ENCODE measurements around the gene GMPR.

The GMPR gene

GRCh38 chr6:16252686-16253299, 14.4 kb downstream of the GMPR start:
- no peak overlapping the region for H3K56ac ChIP-seq (ENCODE audit: low read length)
- H2BK15ac ChIP-seq (replicated peaks; ENCODE audit: low read depth): no peak overlapping the region
- H3K9ac ChIP-seq (ENCODE audit: low read length): no peak overlapping the region
- H3K79me1 ChIP-seq (ENCODE audit: low read length): no peaks in the 10 kb centered on the region
- H4K5ac ChIP-seq (ENCODE audit: low read length): no peak overlapping the region
- H3K23ac ChIP-seq (ENCODE audit: low read length): no peak overlapping the region
- no peak overlapping the region for H3K4ac ChIP-seq (ENCODE audit: low read depth, low read length)
- H2BK120ac ChIP-seq (ENCODE audit: low read depth, low read length): no peak overlapping the region
- H2AK5ac ChIP-seq (ENCODE audit: low read length): no peak overlapping the region
- no peak for DNase-seq
- no peak overlapping the region for H4K8ac ChIP-seq (ENCODE audit: low read depth, low read length)
- no peak overlapping the region for H2BK5ac ChIP-seq (ENCODE audit: low read length)
- no peaks in the 10 kb centered on the region for H3K79me2 ChIP-seq (ENCODE audit: control insufficient read depth, insufficient read depth, low read length)
- H3K36me3 ChIP-seq (ENCODE audit: control insufficient read depth, insufficient read depth, low read length): no peaks in the 10 kb centered on the region
- WGBS (ENCODE audit: extremely low coverage, insufficient coverage, low lambda C conversion rate): no CpG with 5 or more reads among the region's 2 CpGs
- peaks cover 2% of the 10 kb centered on the region for H3K4me1 ChIP-seq (ENCODE audit: control insufficient read depth, low read depth, low read length)
- no peak overlapping the region for H3K4me3 ChIP-seq (ENCODE audit: low read length)
- no peak overlapping the region for H3K27ac ChIP-seq (ENCODE audit: low read depth, low read length)
- no peak overlapping the region for H3K4me2 ChIP-seq (ENCODE audit: low read length)
- H3K18ac ChIP-seq (ENCODE audit: low read length): no peak overlapping the region
- H3K27me3 ChIP-seq (ENCODE audit: insufficient read depth, low read length, poor library complexity): no peaks in the 10 kb centered on the region

DNA sequence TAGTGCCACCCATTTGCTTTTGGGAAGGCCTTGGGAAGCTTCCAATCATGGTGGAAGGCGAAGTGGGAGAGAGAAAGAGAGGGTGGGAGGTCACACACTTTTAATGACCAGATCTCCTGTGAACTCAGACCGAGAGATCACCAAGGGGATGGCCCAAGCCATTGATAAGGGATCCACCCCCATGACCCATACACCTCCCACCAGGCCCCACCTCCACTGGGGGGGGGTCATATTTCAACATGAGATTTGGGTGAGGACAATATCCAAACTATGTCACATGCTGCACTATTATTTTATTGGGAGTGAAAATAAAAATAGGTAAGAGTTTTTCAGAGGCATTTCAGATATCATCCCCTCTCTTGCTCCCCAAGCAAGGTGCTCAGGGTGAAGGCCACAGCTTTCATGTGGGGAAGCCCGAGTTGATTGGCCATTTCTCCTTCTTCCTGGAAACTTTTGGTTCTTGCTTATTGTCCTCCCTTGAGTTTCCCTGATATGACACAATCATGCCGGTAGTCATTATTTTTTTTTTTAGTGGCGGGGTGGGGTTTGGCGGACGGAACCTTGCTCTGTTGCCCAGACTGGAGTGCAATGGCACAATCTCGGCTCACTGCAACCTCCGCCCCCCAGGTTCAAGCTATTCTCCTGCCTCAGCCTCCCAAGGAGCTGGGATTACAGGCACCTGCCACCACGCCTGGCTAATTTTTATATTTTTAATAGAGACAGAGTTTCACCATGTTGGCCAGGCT, 15.2 kb downstream of the GMPR start:
- H3K79me1 ChIP-seq (ENCODE audit: low read length): no peaks in the 10 kb centered on the region
- no peak overlapping the region for H3K9ac ChIP-seq (ENCODE audit: low read length)
- H2AK5ac ChIP-seq (ENCODE audit: low read length): no peak overlapping the region
- peaks cover 4% of the 10 kb centered on the region for H3K4me1 ChIP-seq (ENCODE audit: control insufficient read depth, low read depth, low read length)
- H3K27me3 ChIP-seq (ENCODE audit: insufficient read depth, low read length, poor library complexity): no peaks in the 10 kb centered on the region
- no peak overlapping the region for H2BK5ac ChIP-seq (ENCODE audit: low read length)
- no peak overlapping the region for H3K4me3 ChIP-seq (ENCODE audit: low read length)
- peak overlapping the region; percentile 83 for H2BK120ac ChIP-seq (ENCODE audit: low read depth, low read length)
- no peak overlapping the region for H3K56ac ChIP-seq (ENCODE audit: low read length)
- H2BK15ac ChIP-seq (replicated peaks; ENCODE audit: low read depth): no peak overlapping the region
- no peak for DNase-seq
- H4K5ac ChIP-seq (ENCODE audit: low read length): no peak overlapping the region
- WGBS (ENCODE audit: extremely low coverage, insufficient coverage, low lambda C conversion rate): no CpG with 5 or more reads among the region's 10 CpGs
- no peak overlapping the region for H3K18ac ChIP-seq (ENCODE audit: low read length)
- H3K36me3 ChIP-seq (ENCODE audit: control insufficient read depth, insufficient read depth, low read length): no peaks in the 10 kb centered on the region
- H3K23ac ChIP-seq (ENCODE audit: low read length): no peak overlapping the region
- no peak overlapping the region for H3K27ac ChIP-seq (ENCODE audit: low read depth, low read length)
- H3K79me2 ChIP-seq (ENCODE audit: control insufficient read depth, insufficient read depth, low read length): no peaks in the 10 kb centered on the region
- H3K4ac ChIP-seq (ENCODE audit: low read depth, low read length): no peak overlapping the region
- H3K4me2 ChIP-seq (ENCODE audit: low read length): no peak overlapping the region
- H4K8ac ChIP-seq (ENCODE audit: low read depth, low read length): no peak overlapping the region

GRCh38 chr6:16254535-16254934, 16.1 kb downstream of the GMPR start:
- no peak overlapping the region for H3K9ac ChIP-seq (ENCODE audit: low read length)
- H2BK120ac ChIP-seq (ENCODE audit: low read depth, low read length): no peak overlapping the region
- H2BK5ac ChIP-seq (ENCODE audit: low read length): no peak overlapping the region
- H3K23ac ChIP-seq (ENCODE audit: low read length): no peak overlapping the region
- no peak overlapping the region for H4K8ac ChIP-seq (ENCODE audit: low read depth, low read length)
- no peak overlapping the region for H2AK5ac ChIP-seq (ENCODE audit: low read length)
- H3K4me1 ChIP-seq (ENCODE audit: control insufficient read depth, low read depth, low read length): peaks cover 6% of the 10 kb centered on the region
- no peak overlapping the region for H3K4me3 ChIP-seq (ENCODE audit: low read length)
- H3K4ac ChIP-seq (ENCODE audit: low read depth, low read length): no peak overlapping the region
- H3K18ac ChIP-seq (ENCODE audit: low read length): no peak overlapping the region
- no CpG with 5 or more reads among the region's 9 CpGs for WGBS (ENCODE audit: extremely low coverage, insufficient coverage, low lambda C conversion rate)
- H3K27ac ChIP-seq (ENCODE audit: low read depth, low read length): no peak overlapping the region
- DNase-seq: no peak
- no peaks in the 10 kb centered on the region for H3K27me3 ChIP-seq (ENCODE audit: insufficient read depth, low read length, poor library complexity)
- no peaks in the 10 kb centered on the region for H3K36me3 ChIP-seq (ENCODE audit: control insufficient read depth, insufficient read depth, low read length)
- no peaks in the 10 kb centered on the region for H3K79me1 ChIP-seq (ENCODE audit: low read length)
- no peak overlapping the region for H3K4me2 ChIP-seq (ENCODE audit: low read length)
- no peak overlapping the region for H4K5ac ChIP-seq (ENCODE audit: low read length)
- no peak overlapping the region for H3K56ac ChIP-seq (ENCODE audit: low read length)
- no peak overlapping the region for H2BK15ac ChIP-seq (replicated peaks; ENCODE audit: low read depth)
- H3K79me2 ChIP-seq (ENCODE audit: control insufficient read depth, insufficient read depth, low read length): no peaks in the 10 kb centered on the region

GRCh38 chr6:16256781-16257180, 18.4 kb downstream of the GMPR start:
- DNase-seq: no peak
- peak overlapping the region; percentile 14 for H4K8ac ChIP-seq (ENCODE audit: low read depth, low read length)
- H2BK5ac ChIP-seq (ENCODE audit: low read length): no peak overlapping the region
- H3K4me1 ChIP-seq (ENCODE audit: control insufficient read depth, low read depth, low read length): peaks cover 6% of the 10 kb centered on the region
- H3K27ac ChIP-seq (ENCODE audit: low read depth, low read length): no peak overlapping the region
- peak overlapping the region; percentile 83 for H3K18ac ChIP-seq (ENCODE audit: low read length)
- no peak overlapping the region for H3K23ac ChIP-seq (ENCODE audit: low read length)
- WGBS (ENCODE audit: extremely low coverage, insufficient coverage, low lambda C conversion rate): no CpG with 5 or more reads among the region's 2 CpGs
- H2AK5ac ChIP-seq (ENCODE audit: low read length): peak overlapping the region; percentile 31
- H3K36me3 ChIP-seq (ENCODE audit: control insufficient read depth, insufficient read depth, low read length): no peaks in the 10 kb centered on the region
- no peaks in the 10 kb centered on the region for H3K79me2 ChIP-seq (ENCODE audit: control insufficient read depth, insufficient read depth, low read length)
- no peak overlapping the region for H3K56ac ChIP-seq (ENCODE audit: low read length)
- H2BK120ac ChIP-seq (ENCODE audit: low read depth, low read length): peak overlapping the region; percentile 8
- no peaks in the 10 kb centered on the region for H3K27me3 ChIP-seq (ENCODE audit: insufficient read depth, low read length, poor library complexity)
- H4K5ac ChIP-seq (ENCODE audit: low read length): no peak overlapping the region
- peak overlapping the region; percentile 8 for H2BK15ac ChIP-seq (replicated peaks; ENCODE audit: low read depth)
- no peak overlapping the region for H3K4me3 ChIP-seq (ENCODE audit: low read length)
- no peaks in the 10 kb centered on the region for H3K79me1 ChIP-seq (ENCODE audit: low read length)
- H3K9ac ChIP-seq (ENCODE audit: low read length): no peak overlapping the region
- H3K4ac ChIP-seq (ENCODE audit: low read depth, low read length): peak overlapping the region; percentile 36
- no peak overlapping the region for H3K4me2 ChIP-seq (ENCODE audit: low read length)

DNA sequence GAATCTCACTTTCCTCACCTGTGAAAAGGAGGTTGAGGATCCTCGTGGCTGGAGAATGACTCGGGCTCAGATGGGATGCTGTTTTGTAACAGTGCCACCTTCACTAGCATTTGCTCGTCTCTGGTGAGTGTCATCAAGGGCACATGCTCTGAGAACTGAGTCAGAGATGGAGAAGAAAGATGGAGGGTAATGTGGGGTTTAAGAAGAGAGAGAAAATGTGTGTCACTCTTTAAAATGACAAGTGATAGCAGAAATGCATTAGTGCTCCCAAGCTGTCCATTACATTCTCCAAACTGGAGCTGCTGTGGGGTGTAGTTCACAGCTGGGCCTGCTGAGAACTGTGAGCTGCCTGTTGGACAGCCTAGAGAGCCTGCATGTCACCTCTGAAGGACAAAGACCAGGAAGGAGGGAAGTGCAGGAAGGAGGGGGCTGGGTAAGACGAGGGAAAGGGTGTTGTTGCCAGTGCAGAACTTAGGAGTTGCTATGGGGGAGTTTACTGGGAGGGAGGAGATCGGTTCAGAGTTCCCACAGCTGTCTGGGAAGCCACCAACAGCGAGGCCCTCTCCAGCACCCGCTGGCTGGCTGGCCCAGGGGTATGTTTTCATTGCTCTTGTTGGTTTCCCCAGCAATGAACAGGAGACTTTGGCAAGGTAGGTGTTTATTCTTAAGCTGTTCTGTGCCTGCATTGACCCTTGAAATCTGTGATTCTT, 19.8 kb downstream of the GMPR start:
- H4K8ac ChIP-seq (ENCODE audit: low read depth, low read length): no peak overlapping the region
- no peak overlapping the region for H2BK15ac ChIP-seq (replicated peaks; ENCODE audit: low read depth)
- H4K5ac ChIP-seq (ENCODE audit: low read length): no peak overlapping the region
- peak overlapping the region; percentile 79 for H3K27ac ChIP-seq (ENCODE audit: low read depth, low read length)
- DNase-seq: peak; percentile 88
- H3K4ac ChIP-seq (ENCODE audit: low read depth, low read length): no peak overlapping the region
- peak overlapping the region; percentile 82 for H2BK120ac ChIP-seq (ENCODE audit: low read depth, low read length)
- peaks cover 4% of the 10 kb centered on the region for H3K4me1 ChIP-seq (ENCODE audit: control insufficient read depth, low read depth, low read length)
- peak overlapping the region; percentile 66 for H3K18ac ChIP-seq (ENCODE audit: low read length)
- H2AK5ac ChIP-seq (ENCODE audit: low read length): no peak overlapping the region
- no peaks in the 10 kb centered on the region for H3K36me3 ChIP-seq (ENCODE audit: control insufficient read depth, insufficient read depth, low read length)
- no peak overlapping the region for H3K4me2 ChIP-seq (ENCODE audit: low read length)
- peak overlapping the region; percentile 31 for H3K9ac ChIP-seq (ENCODE audit: low read length)
- no peaks in the 10 kb centered on the region for H3K27me3 ChIP-seq (ENCODE audit: insufficient read depth, low read length, poor library complexity)
- no peak overlapping the region for H3K23ac ChIP-seq (ENCODE audit: low read length)
- WGBS (ENCODE audit: extremely low coverage, insufficient coverage, low lambda C conversion rate): no CpG with 5 or more reads among the region's 7 CpGs
- H3K4me3 ChIP-seq (ENCODE audit: low read length): no peak overlapping the region
- peak overlapping the region; percentile 86 for H3K56ac ChIP-seq (ENCODE audit: low read length)
- H3K79me2 ChIP-seq (ENCODE audit: control insufficient read depth, insufficient read depth, low read length): no peaks in the 10 kb centered on the region
- H3K79me1 ChIP-seq (ENCODE audit: low read length): no peaks in the 10 kb centered on the region
- peak overlapping the region; percentile 56 for H2BK5ac ChIP-seq (ENCODE audit: low read length)

All from mesendoderm (in vitro differentiated cells).